ENCODE measurements around the gene GSAP. TPM values are rescaled to one million over a fixed set of nuclear protein-coding genes. Genes with fewer than 3 reads are reported as not detected.

Gene GSAP
- total and polyA plus RNA-seq, 8 donors, result 34.1 to 60.1 (median 45.7) TPM

DNA sequence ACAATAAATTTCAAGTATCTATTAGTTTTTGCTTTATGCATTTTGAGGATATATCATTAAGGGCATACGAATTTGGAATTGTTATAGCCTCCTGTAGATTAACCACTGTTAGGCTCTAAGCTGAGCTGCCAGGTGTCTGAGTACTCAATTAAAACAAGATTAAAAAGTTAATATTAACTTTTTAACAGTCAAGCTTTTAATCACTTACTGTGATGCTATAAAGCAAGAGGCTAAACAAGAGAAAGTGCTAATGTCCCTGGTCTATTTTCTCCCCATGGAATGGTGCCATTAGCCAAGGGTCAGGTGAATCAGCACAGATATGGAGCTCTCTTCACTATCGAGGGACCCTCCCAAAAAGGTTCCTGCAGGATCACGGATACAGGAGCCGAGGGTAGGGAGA lies 9.7 kb downstream of the GSAP start:
- DNase-seq, result no peak
- peak overlapping the region; percentile 81 to 88 for H3K27ac ChIP-seq
- TF ChIP-seq, protein P1, sequence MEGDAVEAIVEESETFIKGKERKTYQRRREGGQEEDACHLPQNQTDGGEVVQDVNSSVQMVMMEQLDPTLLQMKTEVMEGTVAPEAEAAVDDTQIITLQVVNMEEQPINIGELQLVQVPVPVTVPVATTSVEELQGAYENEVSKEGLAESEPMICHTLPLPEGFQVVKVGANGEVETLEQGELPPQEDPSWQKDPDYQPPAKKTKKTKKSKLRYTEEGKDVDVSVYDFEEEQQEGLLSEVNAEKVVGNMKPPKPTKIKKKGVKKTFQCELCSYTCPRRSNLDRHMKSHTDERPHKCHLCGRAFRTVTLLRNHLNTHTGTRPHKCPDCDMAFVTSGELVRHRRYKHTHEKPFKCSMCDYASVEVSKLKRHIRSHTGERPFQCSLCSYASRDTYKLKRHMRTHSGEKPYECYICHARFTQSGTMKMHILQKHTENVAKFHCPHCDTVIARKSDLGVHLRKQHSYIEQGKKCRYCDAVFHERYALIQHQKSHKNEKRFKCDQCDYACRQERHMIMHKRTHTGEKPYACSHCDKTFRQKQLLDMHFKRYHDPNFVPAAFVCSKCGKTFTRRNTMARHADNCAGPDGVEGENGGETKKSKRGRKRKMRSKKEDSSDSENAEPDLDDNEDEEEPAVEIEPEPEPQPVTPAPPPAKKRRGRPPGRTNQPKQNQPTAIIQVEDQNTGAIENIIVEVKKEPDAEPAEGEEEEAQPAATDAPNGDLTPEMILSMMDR (IDR thresholded peaks at IDR 0.05), result no peak
- peak; percentile 6 for ATAC-seq
- intact Hi-C loops (cut with DNase I), result no loop called here
- no peaks in the 10 kb centered on the region for H3K36me3 ChIP-seq
- no peaks in the 10 kb centered on the region for H3K9me3 ChIP-seq
- no peaks in the 10 kb centered on the region for H3K27me3 ChIP-seq
- no peak overlapping the region for H3K4me3 ChIP-seq
- peaks cover 3 to 66% of the 10 kb centered on the region in 2 donors for H3K4me1 ChIP-seq

- Histone ChIP-seq H3K27ac (peak overlapping the region in 1 of 2 donors; percentile 39), H3K4me1 (peaks cover 4 to 68% of the 10 kb centered on the region in 2 donors), H3K36me3 (no peaks in the 10 kb centered on the region), H3K27me3 (no peaks in the 10 kb centered on the region), H3K4me3 (no peak overlapping the region), H3K9me3 (no peaks in the 10 kb centered on the region)
- intact Hi-C loops (cut with DNase I), result no loop called here
- DNase-seq (no peak), ATAC-seq (no peak)
- TF ChIP-seq, protein P1 (IDR thresholded peaks at IDR 0.05), result no peak
Measured at GRCh38 chr7:77404641-77405040, 11.5 kb downstream of the GSAP start.

DNA sequence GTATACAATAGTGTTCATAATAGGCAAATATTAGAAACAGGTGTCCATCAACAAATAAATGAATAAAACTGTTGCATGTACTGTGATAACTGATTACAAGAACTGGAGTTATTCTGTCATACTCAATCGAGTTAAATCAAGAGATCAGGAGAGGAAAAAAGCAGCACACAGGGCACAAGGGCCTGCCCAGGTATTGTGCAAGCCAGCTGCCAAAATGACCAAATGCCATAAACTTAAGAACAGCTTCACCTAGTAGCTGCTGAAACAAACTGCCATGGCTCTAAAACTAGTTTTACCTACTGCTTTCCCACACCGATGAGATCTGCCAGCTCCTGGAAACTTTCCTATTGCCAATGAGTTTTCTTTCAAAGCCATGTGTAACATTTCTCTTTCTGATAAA lies 12.2 kb downstream of the GSAP start:
- Histone ChIP-seq H3K4me3 (no peak overlapping the region), H3K4me1 (peaks cover 4 to 68% of the 10 kb centered on the region in 2 donors), H3K36me3 (no peaks in the 10 kb centered on the region), H3K27ac (peak overlapping the region in 1 of 2 donors; percentile 39), H3K27me3 (no peaks in the 10 kb centered on the region), H3K9me3 (no peaks in the 10 kb centered on the region)
- ATAC-seq (peak; percentile 82), DNase-seq (no peak)
- intact Hi-C loops (cut with DNase I), result no loop called here
- TF ChIP-seq, protein P1 (IDR thresholded peaks at IDR 0.05), result no peak

DNA sequence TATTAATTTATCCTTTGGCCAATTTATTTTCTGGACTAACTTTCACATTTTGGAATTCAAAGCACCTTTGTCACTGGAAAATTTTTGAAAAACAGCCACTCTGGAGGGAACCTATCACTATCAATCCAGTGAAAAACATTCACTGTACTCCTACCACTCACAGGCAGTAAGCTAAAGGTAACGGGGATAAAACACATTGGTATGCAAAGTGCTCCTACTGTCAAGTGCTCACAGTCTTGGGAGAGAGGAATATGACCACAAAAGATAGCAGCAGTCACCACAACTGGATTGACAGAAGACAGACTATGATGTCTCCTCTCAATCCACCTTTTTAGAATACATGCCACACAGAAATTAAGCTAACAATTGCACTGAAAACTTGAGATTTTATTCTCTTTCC lies 13.3 kb downstream of the GSAP start:
- H3K4me3 ChIP-seq, result no peak overlapping the region
- no peaks in the 10 kb centered on the region for H3K27me3 ChIP-seq
- peaks cover 4 to 60% of the 10 kb centered on the region in 2 donors for H3K4me1 ChIP-seq
- H3K9me3 ChIP-seq, result no peaks in the 10 kb centered on the region
- TF ChIP-seq, protein P1 (IDR thresholded peaks at IDR 0.05), result no peak
- DNase-seq (no peak), ATAC-seq (peak; percentile 54)
- intact Hi-C loops (cut with DNase I), result no loop called here
- peak overlapping the region in 1 of 2 donors; percentile 39 for H3K27ac ChIP-seq
- no peaks in the 10 kb centered on the region for H3K36me3 ChIP-seq

- Histone ChIP-seq H3K4me1 (peaks cover 7 to 45% of the 10 kb centered on the region in 2 donors), H3K27me3 (no peaks in the 10 kb centered on the region), H3K27ac (peak overlapping the region in 1 of 2 donors; percentile 33), H3K36me3 (peaks cover 0 to 10% of the 10 kb centered on the region in 2 donors), H3K4me3 (no peak overlapping the region), H3K9me3 (no peaks in the 10 kb centered on the region)
- TF ChIP-seq, protein P1 (IDR thresholded peaks at IDR 0.05), result no peak
- ATAC-seq (no peak), DNase-seq (no peak)
- intact Hi-C loops (cut with DNase I), result no loop called here
Measured at GRCh38 chr7:77401002-77401401, 15.1 kb downstream of the GSAP start.

All from left lung (tissue), 10 donors.